Left ventricle myocardium superior (tissue), 1 donor: ENCODE measurements around the gene BHLHE23. TPM values are rescaled to one million over a fixed set of nuclear protein-coding genes. Genes with fewer than 3 reads are reported as not detected.
A peak's percentile ranks its signal among the peaks of the same experiment; 100 is the strongest.
"Not testable (repeated sequence)": the region's sequence is repeated elsewhere in the genome, so short reads cannot be mapped to it uniquely, and the experiment has no call there.

ENCODE experiments used
- ATAC-seq: fragments of 200-7000 bp; cut with Tn5 transposase; one replicate; pipeline ENCODE4 v1.9.1; 2020; ENCODE audit warnings: mild to moderate bottlenecking, moderate library complexity
- DNase-seq: peaks from one replicate; pipeline ENCODE4 v3.0.0-alpha.2; 2020
- intact Hi-C: fragments of 100-400 bp; cut with micrococcal nuclease; formaldehyde crosslinking; loops from one replicate; pipeline ENCODE4 v1.11.0; 2022
- total RNA-seq: library from RNA; stranded (reverse); fragmentation: NEBNext Ultra II Directional; extraction: Animal tissue kit (Norgen Biotek cat#: 25700); gene quantifications from one replicate; pipeline ENCODE4 v1.2.1, GENCODE V29; 2021
- donor health status: DM: no; HTN: yes; CAD: no; lungs with severe emphysema.

Gene BHLHE23
- total RNA-seq, 1 donor from 2014 or later, result not detected

DNA sequence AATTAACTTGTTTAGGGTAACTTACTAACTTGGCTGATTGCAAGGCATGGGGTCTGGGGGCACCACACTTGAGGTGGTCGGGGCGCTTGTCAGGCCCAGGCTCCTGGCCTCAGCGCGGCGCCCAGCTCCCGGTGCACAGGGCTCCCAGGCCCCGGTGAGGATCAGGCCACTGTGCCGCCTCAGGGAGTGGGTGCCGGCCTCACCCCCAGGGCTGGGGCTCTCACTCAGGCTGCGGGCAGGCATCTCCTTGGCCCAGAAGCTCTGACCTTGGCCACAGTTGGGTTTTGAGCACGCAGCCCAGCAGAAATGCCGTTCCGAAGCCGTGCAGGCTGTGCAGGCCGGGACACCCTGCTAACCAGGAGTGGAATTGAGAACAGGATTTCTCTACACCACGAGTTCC is 37.8 kb upstream of the BHLHE23 start:
- intact Hi-C loops, result no loop called here
- peak; percentile 25 for DNase-seq
- no peak for ATAC-seq

DNA sequence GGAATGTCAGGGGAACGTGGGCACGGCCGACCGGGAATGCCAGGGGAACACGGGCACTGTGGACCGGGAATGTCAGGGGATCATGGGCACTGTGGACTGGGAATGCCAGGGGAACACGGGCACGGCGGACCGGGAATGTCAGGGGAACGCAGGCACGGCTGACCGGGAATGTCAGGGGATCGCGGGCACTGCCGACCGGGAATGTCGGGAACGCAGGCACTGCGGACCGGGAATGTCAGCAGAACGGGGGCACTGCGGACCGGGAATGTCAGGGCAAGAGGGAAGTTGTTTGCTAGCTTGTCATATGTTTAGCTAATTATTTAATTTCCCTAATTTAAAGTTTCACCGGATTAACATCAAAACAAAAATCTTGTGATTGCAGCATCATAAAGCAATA is 37.4 kb upstream of the BHLHE23 start:
- intact Hi-C loops, result no loop called here
- DNase-seq (peak; percentile 5), ATAC-seq (no peak)

DNA sequence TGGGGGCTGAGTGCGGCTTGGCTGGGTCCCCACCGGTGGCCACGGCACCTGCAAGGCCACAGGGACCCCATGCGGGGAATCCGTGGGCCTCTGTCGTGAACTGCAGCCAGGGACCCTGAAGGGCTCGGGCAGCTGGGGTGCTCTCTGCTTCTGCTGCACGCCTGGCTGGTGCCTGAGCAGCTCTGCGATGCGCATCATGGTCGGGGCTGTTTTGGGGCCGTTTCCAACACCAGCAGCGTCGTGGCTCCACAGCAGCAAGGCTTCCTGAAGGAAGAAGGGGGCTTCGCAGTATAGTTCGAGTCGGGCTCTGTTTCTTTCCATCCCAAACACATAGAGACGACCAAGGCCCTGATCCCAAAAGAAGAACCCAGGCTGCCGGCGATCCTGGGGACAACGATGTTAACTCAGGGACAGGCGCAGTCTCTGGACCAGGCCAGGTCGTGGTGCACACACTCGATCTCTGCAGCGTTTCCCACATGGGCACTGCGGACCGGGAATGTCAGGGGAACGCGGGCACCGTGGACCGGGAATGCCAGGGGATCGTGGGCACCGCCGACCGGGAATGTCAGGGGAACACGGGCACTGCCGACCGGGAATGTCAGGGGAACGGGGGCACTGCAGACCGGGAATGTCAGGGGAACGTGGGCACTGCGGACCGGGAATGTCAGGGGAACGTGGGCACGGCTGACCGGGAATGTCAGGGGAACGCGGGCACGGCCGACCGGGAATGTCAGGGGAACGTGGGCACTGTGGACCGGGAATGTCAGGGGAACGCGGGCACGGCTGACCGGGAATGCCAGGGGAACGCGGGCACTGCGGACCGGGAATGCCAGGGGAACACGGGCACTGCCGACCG is 36.8 kb upstream of the BHLHE23 start:
- DNase-seq (peak; percentile 26), ATAC-seq (no peak)
- intact Hi-C loops, result no loop called here

DNA sequence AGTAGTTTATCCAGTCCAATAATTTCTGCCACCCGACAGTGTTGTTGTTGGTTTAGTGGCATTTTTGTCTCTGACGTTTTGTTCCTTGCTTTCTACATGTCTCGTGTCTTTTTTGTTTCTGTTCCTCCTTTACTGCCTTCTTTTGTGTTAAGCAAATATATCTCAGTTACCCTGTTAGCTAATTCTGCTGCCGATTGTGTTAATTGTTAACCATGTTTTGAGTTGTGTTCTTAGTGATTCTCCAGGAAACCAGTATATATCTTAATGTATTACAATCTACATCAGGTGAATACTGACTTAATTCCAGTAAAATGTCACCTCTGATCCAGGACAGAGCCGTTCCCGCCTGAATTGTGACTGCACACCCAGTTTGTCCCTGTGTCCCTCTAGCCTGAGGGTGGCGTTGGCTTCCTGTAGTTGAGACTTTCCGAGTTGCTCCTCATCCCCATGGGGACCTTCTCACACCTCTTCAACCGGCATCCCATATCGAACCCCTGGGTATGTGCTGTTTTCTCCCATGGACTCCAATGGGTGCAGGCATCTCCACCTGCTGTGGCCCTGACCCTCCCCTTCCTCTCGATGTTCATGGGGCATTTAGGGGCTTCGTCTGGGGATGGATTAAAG is 35.8 kb upstream of the BHLHE23 start:
- ATAC-seq, result no peak
- intact Hi-C loops, result no loop called here
- DNase-seq, result peak; percentile 6

DNA sequence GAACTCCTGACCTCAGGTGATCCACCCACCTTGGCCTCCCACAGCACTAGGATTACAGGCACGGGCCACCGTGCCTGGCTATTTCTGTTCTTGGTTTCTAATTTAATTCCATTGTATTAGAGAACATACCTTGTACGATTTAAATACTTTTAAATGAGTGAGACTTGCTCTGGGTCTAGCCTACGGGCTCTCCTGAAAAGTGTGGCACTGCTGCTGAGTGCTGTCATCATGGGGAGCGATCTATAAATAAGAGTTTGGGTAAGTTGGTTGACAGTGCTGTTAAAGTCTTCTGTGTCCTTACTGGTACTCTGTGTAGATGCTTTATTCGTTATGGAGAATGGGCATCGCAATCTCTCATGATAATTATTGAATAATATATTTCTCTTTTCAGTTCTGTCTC is 35.0 kb upstream of the BHLHE23 start:
- DNase-seq (no peak), ATAC-seq (no peak)
- intact Hi-C loops, result no loop called here

DNA sequence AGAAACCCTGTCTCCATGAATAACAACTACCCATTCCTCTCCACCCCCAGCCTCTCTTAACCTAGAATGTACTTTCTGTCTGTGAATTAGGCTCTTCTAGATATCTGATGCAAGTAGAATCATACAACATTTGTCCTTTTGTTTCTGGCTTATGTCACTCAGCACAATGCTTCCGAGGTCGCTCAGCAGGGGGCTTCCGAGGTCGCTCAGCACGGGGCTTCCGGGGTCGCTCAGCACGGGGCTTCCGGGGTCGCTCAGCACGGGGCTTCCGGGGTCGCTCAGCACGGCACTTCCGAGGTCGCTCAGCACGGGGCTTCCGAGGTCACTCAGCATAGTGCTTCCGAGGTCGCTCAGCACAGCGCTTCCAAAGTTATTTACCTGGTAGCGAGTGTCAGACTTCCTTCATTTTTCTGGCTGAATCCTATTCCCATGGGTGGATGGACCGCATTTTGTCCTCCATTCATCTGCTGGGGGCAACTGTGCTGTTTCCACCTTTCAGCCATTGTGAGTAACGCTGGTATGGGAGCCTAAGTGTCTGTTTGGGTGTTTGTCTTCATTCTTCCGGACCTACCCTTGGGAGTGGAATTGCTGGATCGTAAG is 31.0 kb upstream of the BHLHE23 start:
- DNase-seq, result no peak
- intact Hi-C loops, result no loop called here
- no peak for ATAC-seq

DNA sequence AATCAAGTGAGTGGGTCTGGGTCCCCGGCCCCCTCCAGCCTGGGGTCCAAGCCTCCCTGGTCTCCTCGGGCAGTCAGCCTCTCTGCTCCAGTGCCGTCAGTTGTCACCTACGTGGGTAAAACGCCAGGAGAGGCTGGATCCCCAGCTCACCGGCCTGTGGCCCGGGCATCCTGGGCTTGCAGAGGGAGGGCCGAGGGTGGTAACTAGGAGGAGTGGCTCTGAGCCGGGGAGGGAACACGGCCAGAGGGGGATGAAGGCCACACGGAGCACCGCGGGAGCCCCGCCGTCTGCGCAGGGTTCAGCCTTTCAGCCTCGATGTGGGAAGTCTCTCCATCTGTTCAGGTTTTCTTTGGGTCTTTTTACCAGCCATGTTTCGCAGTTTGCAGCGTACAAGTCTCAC is 29.5 kb upstream of the BHLHE23 start:
- no peak for ATAC-seq
- peak; percentile 5 for DNase-seq
- intact Hi-C loops, result no loop called here

DNA sequence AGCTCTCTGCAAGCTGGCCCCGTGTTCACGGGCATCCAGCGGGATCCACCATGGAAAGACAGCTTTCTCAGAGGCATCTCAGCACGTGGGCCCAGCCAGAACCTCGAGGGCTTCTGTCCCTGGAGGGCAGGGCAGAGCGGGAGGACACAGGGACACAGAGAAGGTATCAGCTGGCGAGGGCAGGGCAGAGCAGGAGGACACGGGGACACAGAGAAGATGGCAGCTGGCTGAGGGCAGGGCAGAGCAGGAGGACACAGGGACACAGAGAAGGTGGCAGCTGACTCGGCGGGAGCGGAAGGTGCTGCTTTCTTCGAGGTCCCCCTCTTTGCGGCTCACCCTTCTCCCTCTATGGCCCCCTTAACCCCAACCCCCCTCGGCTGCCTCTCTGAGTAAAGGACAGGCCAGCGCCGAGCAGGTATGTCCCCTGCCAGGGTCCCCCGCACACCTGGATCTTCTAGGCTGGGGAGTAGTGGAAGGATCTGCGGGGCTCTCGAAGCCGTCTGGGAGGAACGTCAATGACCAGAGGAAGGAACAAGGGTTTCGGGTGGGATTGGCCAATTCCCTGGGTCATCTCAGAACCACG is 28.9 kb upstream of the BHLHE23 start:
- no peak for ATAC-seq
- intact Hi-C loops, result no loop called here

DNA sequence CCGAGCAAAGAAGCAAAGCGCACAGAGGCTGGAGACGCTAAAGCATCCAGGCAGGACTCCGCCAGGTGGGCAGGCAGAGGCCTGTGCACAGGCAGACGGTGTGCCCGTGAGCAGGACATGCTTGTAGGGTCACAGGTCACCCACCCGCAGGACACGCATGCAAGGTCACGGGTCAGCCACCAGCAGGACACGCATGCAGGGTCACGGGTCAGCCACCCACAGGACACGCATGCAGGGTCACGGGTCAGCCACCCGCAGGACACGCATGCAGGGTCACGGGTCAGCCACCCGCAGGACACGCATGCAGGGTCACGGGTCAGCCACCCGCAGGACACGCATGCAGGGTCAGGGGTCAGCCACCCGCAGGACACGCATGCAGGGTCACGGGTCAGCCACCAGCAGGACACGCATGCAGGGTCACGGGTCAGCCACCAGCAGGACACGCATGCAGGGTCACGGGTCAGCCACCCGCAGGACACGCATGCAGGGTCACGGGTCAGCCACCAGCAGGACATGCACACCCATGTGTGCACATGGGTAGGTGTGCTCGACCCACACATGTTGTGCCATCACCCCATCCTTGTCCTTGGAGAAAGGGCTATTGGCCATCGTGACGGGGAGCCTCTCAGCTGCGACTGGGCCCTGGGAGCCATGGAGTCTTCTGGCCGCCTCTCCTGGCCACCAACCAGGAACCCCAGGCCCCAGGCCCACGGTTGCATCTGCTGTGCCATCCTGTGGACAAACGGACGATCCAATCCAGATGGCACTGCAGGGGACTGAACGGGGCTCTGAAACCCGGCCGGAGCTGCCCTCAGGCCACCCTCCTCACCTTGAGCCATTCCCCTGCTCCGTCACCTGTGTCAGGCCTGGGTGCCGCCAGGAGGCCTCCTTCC is 28.2 kb upstream of the BHLHE23 start:
- intact Hi-C loops, ATAC-seq: not testable (repeated sequence)
- DNase-seq, result peak; percentile 18

More for the DNA sequence above, 28.9 kb upstream of the BHLHE23 start:
- DNase-seq, result peak; percentile 20

DNA sequence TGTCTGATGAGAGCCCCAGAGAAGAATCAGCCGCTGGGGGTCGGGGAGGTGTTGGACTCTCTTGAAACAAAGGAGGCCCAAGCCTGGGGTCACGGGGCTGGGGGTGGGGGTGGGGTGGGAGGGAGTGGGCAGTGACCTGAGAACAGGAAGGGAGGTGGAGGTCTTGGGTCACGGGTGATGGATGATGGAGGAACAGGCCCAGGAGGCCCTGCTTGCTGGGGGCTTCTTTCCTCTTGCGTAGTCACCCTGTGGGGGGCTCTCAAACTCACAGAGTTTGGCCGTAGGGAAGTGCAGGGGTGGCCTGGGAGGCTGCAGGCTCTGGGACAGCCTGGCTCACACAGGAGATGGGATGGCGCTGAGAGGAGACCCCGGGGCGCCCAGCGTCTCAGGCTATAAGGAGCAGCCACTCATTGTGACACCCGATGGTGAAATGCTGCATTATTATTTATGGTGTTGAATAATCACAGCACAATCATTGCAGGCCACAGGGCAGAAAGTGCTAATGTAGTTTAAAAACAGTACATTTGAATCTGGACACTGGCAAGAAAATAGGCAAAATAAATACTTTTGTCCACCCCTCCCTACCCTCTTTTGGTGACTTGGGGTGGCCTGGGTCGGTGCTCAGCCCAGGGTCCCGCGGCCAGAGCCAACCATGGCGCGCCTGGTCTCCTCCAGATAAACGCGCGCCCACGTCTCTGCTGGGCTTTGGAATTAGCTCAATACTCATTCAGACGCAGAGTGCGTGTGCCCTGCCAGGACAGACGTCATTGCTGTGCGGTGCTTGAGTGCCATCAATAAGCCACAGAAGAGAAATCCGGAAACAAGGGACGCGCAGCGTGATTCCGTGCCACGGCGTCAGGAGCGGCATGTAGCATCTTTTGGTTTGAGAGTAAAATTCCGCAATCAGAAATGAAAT is 27.3 kb upstream of the BHLHE23 start:
- DNase-seq, result peak; percentile 18
- ATAC-seq, result no peak
- intact Hi-C loops, result no loop called here

DNA sequence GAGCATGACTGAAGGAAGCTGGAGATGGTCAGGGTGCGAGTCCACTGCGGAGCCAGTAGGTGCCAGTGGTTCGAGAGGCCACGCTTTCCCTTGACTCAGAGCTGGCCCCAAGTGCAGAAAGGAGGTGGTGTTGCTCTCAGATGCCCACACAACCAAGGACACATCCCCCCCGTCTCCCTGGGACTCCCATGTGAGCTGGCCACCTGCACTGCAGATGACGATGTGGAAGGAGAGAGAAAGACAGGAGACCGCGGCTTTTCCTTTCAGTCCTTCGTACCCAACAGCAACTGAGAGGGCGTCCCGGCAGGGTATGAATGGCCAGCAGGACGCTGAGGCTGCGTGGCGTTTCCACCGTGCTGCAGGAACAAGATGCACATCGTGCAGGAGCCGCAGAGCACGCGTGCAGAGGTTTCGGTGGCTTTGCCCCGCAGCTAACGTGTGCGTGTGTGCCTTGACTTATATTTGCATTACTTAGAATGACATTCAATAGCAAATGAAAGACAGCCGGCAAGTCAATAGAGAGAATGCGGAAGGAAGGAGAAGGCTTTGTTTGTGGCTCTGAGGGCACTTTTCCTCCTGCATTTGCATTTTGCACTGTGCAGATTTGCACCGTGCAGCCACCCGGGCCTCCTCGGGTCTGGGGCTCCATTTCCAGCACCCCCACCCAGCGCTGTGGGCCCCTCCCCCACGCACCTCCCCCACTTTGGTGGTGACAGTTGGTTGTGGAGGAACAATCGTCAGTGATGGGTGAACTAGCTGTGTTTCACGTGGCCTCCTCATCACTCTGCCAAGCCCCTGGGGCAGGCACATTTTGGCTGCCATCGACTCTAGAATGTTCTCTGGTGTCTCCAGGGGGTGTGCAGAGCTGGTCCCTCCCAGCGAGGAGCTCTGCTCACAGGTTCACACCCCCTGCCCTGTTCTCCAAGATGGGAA is 26.4 kb upstream of the BHLHE23 start:
- DNase-seq (peak; percentile 21), ATAC-seq (no peak)
- intact Hi-C loops, result no loop called here

DNA sequence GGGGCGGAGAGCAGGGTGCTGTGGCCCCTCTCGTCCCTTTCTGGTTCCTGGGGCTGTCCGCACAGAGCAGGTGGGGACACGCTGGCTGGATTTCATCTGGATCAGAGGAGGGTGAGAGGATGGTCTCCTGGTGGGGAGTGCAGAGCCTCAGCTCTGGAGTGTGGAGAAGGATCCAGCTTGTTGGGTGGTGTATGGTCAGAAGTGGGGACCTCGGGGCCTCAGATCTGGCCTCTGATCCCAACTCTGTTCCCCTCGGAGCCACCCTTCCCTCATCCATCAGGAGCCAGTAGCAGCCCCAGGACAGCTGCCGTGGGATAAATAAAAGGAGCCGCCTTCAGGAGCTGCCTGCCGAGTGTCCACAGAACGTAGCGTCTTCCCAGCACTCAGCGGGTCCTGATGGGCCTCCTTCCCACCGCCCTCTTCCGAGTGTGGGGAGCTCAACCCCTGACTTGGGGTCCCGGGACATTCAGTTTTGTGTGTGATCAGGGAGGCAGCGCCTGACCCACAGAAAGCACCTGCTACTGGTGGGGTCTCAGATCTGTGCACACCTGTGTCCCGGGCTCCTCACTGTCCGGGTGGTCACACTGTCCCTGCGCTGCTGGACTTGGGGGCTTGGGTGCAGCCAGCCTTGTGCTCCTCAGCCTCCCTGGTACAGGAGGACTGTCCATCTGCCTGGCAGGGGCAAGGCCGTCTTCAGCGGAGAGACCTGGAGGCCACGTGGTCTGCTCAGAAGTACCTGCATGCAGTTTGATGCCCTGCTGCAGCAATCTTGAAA is 25.4 kb upstream of the BHLHE23 start:
- intact Hi-C loops, result no loop called here
- peak; percentile 20 for DNase-seq
- no peak for ATAC-seq

DNA sequence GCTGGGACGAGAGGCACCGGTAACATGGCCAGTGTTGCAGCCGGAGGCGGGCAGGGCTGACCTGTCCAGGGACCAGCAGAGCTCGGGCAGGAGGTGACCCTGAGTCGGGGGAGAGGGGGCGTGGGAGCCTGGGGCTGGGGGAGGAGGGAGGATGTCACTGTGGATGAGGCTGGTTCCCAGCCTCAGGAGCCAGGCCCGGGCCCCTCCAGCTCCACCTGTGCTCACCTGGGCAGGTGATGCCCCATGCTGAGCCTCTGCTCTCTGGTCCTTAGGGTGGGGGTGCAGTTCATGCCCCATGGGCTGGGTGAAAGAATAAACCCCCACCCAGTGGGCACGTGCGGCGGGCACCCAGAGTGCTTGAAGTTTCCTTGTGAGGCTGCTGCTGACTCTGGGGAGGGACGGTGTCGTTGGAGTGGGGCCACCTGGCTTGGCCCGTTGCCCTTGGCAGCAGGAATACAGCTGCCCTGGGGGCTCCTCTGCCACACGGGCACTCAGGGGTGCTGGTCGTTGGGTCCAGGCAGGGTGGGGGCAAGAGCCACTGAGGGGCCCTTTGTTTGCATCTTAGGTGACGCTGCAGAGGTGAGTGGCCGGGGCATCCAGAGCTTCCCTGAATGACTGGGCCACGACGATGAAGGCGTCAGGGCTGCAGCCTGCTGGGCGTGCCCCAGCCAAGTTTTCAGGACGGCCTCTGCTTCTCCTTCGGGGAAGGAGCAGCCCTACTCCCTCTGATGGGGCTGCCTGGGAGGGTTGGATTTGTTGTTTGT is 24.7 kb upstream of the BHLHE23 start:
- intact Hi-C loops, result no loop called here
- ATAC-seq (no peak), DNase-seq (peak; percentile 19)

DNA sequence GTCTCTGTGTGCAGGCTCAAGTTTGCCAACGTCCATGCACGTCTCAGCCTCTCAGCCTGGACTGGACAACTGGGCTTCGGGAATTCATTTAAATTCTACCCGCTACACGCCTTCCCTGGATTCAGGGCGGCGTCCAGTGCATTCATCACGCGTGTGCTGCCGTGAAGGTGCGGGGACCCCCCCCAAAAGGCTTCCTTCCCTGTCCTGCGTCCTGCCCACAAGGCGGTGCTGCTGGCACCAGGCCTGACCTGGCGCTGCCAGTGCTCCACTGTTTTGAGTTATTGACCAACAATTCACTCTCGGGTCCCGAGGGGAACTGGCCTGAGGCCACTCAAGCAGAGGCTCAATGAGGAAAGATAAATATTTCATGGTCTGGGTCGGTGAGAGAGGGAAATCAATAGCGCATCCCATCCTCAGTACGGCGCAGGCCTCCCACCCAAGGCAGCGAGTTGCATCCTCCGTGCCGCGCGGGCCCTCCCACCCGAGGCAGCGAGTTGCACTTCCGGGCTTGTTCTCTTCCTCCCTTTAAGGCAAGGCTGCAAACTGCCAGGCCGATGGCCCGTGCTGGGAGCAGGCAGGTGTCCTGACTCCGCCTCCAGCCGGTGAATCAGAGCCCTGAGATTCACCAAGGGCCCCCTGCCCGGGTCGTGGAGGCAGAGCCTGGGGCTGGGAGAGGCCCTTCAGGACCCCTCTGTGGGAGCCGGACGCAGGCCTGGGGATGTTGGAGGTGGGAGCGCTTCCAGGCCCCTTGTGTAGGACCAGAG is 22.8 kb upstream of the BHLHE23 start:
- intact Hi-C loops, result no loop called here
- DNase-seq, result peak; percentile 14
- ATAC-seq, result no peak

DNA sequence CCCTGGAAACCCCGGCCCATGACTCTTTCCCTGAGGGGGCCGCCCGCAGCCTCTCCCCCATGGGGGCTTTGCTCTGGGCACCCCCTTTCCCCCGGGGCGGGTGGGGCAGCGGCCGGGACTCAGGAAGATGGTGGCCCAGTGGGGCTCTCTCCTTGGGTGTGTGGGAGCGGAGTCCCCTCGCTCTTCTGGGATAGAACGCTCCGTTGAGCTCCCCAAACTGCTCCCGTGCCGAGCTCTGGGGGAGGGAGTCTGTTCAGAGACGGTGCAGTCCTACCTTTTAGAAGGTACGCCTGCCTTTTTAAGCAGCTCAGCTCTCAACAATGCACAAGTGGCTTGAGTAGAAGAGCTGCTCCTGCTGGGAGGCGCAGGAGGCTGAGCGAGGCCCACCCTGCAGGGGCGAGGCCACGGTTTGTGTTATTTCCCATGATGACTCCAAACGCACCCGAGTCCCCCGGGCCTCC is 21.7 kb upstream of the BHLHE23 start:
- intact Hi-C loops, result no loop called here
- peak; percentile 20 for DNase-seq
- no peak for ATAC-seq
